Coronary artery (tissue), 2 donors: Measurements from ENCODE around the gene IGFBPL1.

Experiments
- DNase-seq: peaks from one replicate; pipeline ENCODE4 v3.0.0-alpha.2; 2017; ENCODE audit warnings: low spot score
- H3K27ac ChIP-seq, 2 donors: fragments of 200-600 bp; sonication (generic); one replicate each; pipeline ENCODE4 v1.5.1; 2016 to 2019
- H3K4me3 ChIP-seq: fragments of 200-600 bp; sonication (generic); 2 replicates; pipeline ENCODE4 v1.5.1; 2016; ENCODE audit warnings: mild to moderate bottlenecking, moderate library complexity
- CTCF ChIP-seq: fragments of 200-600 bp; sonication (generic); IDR thresholded peaks from one replicate; pipeline ENCODE4 v1.5.1; 2019; ENCODE audit warnings: antibody characterized with exemption

The IGFBPL1 gene

GRCh38 chr9:38439916-38440301 lies 15.7 kb upstream of the IGFBPL1 start:
- Histone ChIP-seq H3K27ac (no peak overlapping the region), H3K4me3 (no peak overlapping the region)
- DNase-seq, result no peak
- TF ChIP-seq CTCF, result no peak

GRCh38 chr9:38439291-38439915 lies 15.1 kb upstream of the IGFBPL1 start:
- H3K27ac ChIP-seq, result no peak overlapping the region
- no peak for TF ChIP-seq CTCF
- H3K4me3 ChIP-seq, result no peak overlapping the region
- peak; percentile 19 for DNase-seq

- no peak for TF ChIP-seq CTCF
- Histone ChIP-seq H3K4me3 (no peak overlapping the region), H3K27ac (no peak overlapping the region)
- DNase-seq, result peak; percentile 35
These were observed 13.1 kb upstream of the IGFBPL1 start for GRCh38 chr9:38437193-38437823.

- Histone ChIP-seq H3K4me3 (no peak overlapping the region), H3K27ac (no peak overlapping the region)
- no peak for DNase-seq
- TF ChIP-seq CTCF, result no peak
These were observed 12.5 kb upstream of the IGFBPL1 start for GRCh38 chr9:38436708-38437107.

GRCh38 chr9:38435521-38435920 lies 11.3 kb upstream of the IGFBPL1 start:
- Histone ChIP-seq H3K4me3 (no peak overlapping the region), H3K27ac (no peak overlapping the region)
- no peak for DNase-seq
- no peak for TF ChIP-seq CTCF

GRCh38 chr9:38434853-38435252 lies 10.6 kb upstream of the IGFBPL1 start:
- no peak for TF ChIP-seq CTCF
- Histone ChIP-seq H3K4me3 (no peak overlapping the region), H3K27ac (no peak overlapping the region)
- no peak for DNase-seq

- TF ChIP-seq CTCF, result no peak
- H3K27ac ChIP-seq, result no peak overlapping the region
- DNase-seq, result no peak
These were observed 10.1 kb upstream of the IGFBPL1 start for GRCh38 chr9:38434365-38434764.

More at GRCh38 chr9:38434365-38434764, 10.1 kb upstream of the IGFBPL1 start:
- no peak overlapping the region for H3K4me3 ChIP-seq
